ENCODE results near the gene DCAF12.

DNA sequence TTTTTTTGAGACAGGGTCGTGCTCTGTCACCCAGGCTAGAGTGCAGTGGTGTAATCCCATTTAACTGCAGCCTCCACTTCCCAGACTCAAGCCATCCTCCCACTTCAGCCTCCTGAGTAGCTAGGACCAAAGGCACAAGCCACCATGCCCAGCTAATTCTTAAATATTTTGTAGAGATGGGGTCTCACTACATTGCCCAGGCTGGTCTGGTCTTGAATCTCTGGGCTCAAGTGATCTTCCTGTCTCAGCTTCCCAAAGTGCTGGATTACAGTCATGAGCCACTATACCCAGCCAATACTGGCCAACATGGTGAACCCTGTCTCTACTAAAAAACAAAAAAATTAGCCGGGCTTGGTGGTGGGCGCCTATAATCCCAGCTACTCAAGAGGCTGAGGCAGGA is 6.8 kb downstream of the DCAF12 start:
- TF ChIP-seq, protein P1, sequence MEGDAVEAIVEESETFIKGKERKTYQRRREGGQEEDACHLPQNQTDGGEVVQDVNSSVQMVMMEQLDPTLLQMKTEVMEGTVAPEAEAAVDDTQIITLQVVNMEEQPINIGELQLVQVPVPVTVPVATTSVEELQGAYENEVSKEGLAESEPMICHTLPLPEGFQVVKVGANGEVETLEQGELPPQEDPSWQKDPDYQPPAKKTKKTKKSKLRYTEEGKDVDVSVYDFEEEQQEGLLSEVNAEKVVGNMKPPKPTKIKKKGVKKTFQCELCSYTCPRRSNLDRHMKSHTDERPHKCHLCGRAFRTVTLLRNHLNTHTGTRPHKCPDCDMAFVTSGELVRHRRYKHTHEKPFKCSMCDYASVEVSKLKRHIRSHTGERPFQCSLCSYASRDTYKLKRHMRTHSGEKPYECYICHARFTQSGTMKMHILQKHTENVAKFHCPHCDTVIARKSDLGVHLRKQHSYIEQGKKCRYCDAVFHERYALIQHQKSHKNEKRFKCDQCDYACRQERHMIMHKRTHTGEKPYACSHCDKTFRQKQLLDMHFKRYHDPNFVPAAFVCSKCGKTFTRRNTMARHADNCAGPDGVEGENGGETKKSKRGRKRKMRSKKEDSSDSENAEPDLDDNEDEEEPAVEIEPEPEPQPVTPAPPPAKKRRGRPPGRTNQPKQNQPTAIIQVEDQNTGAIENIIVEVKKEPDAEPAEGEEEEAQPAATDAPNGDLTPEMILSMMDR (IDR thresholded peaks at IDR 0.05) = no peak
- TF ChIP-seq POLR2A (IDR thresholded peaks at IDR 0.05) = no peak

Data from heart left ventricle (tissue), 13 donors.